BE2C (cell line): ENCODE measurements around the gene PEAR1.

ENCODE experiments used
- DNase-seq: peaks from one replicate; pipeline ENCODE4 v3.0.0-alpha.2; 2020
- H3K27me3 ChIP-seq: fragments of 250-450 bp; sonication (Bioruptor Pico); 2 replicates; pipeline ENCODE4 v1.5.1; 2020; ENCODE audit warnings: mild to moderate bottlenecking
- H3K36me3 ChIP-seq: fragments of 250-450 bp; sonication (Bioruptor Pico); 2 replicates; pipeline ENCODE4 v1.5.1; 2020; ENCODE audit warnings: mild to moderate bottlenecking
- H3K4me1 ChIP-seq: fragments of 250-450 bp; sonication (Bioruptor Pico); 2 replicates; pipeline ENCODE4 v1.5.1; 2020
- H3K4me3 ChIP-seq: 2 replicates; pipeline ENCODE4 v1.5.1; 2011; ENCODE audit warnings: low read depth, low read length
- H3K9me3 ChIP-seq: fragments of 250-450 bp; sonication (Bioruptor Pico); 2 replicates; pipeline ENCODE4 v1.5.1; 2020
- CTCF ChIP-seq: IDR thresholded peaks from 2 replicates; pipeline ENCODE4 v1.5.1; 2012; ENCODE audit warnings: mild to moderate bottlenecking, low read depth, low read length

The PEAR1 gene

GRCh38 chr1:156949127-156949526 is 55.6 kb downstream of the PEAR1 start:
- Histone ChIP-seq H3K9me3 (no peaks in the 10 kb centered on the region), H3K4me3 (no peak overlapping the region), H3K4me1 (no peaks in the 10 kb centered on the region), H3K36me3 (peaks cover 48% of the 10 kb centered on the region), H3K27me3 (no peaks in the 10 kb centered on the region)
- no peak for DNase-seq
- no peak for TF ChIP-seq CTCF

GRCh38 chr1:156951371-156951770 is 57.9 kb downstream of the PEAR1 start:
- H3K27me3 ChIP-seq, result no peaks in the 10 kb centered on the region
- DNase-seq, result no peak
- no peak overlapping the region for H3K4me3 ChIP-seq
- H3K36me3 ChIP-seq, result peaks cover 45% of the 10 kb centered on the region
- H3K4me1 ChIP-seq, result no peaks in the 10 kb centered on the region
- no peaks in the 10 kb centered on the region for H3K9me3 ChIP-seq
- TF ChIP-seq CTCF, result no peak

GRCh38 chr1:156953571-156953970 is 60.1 kb downstream of the PEAR1 start:
- Histone ChIP-seq H3K4me3 (no peak overlapping the region), H3K4me1 (no peaks in the 10 kb centered on the region), H3K36me3 (peaks cover 46% of the 10 kb centered on the region), H3K9me3 (no peaks in the 10 kb centered on the region), H3K27me3 (no peaks in the 10 kb centered on the region)
- no peak for TF ChIP-seq CTCF
- no peak for DNase-seq

GRCh38 chr1:156956333-156956732 is 62.8 kb downstream of the PEAR1 start:
- no peaks in the 10 kb centered on the region for H3K9me3 ChIP-seq
- no peaks in the 10 kb centered on the region for H3K27me3 ChIP-seq
- H3K36me3 ChIP-seq, result peaks cover 59% of the 10 kb centered on the region

GRCh38 chr1:156957634-156958033 is 64.1 kb downstream of the PEAR1 start:
- Histone ChIP-seq H3K27me3 (no peaks in the 10 kb centered on the region), H3K9me3 (no peaks in the 10 kb centered on the region), H3K4me3 (no peak overlapping the region), H3K4me1 (no peaks in the 10 kb centered on the region), H3K36me3 (peaks cover 68% of the 10 kb centered on the region)
- no peak for DNase-seq
- TF ChIP-seq CTCF, result no peak

More at GRCh38 chr1:156956333-156956732, 62.8 kb downstream of the PEAR1 start:
- H3K4me3 ChIP-seq, result no peak overlapping the region
- no peaks in the 10 kb centered on the region for H3K4me1 ChIP-seq
- no peak for DNase-seq
- no peak for TF ChIP-seq CTCF

- H3K36me3 ChIP-seq, result peaks cover 72% of the 10 kb centered on the region
These were observed 64.8 kb downstream of the PEAR1 start for GRCh38 chr1:156958247-156958714.

More at GRCh38 chr1:156958247-156958714, 64.8 kb downstream of the PEAR1 start:
- Histone ChIP-seq H3K4me3 (no peak overlapping the region), H3K9me3 (no peaks in the 10 kb centered on the region), H3K4me1 (no peaks in the 10 kb centered on the region), H3K27me3 (no peaks in the 10 kb centered on the region)
- TF ChIP-seq CTCF, result no peak
- DNase-seq, result no peak
